Nephron (organoid): ENCODE measurements around the gene PTPRN2.

Source experiments
- H3K27ac Mint-ChIP-seq, 3 experiments: 2 replicates each; pipeline ENCODE4 v1.8.0; 2020; ENCODE audit warnings: mixed read lengths in 3 of 3, mild to moderate bottlenecking in 2 of 3, moderate library complexity in 1 of 3
- H3K27me3 Mint-ChIP-seq: 2 replicates; pipeline ENCODE4 v1.8.0; 2021; ENCODE audit warnings: low read depth, mild to moderate bottlenecking, moderate library complexity, mixed read lengths
- H3K36me3 Mint-ChIP-seq: 2 replicates; pipeline ENCODE4 v1.8.0; 2020; ENCODE audit warnings: low read depth, mixed read lengths
- H3K4me1 Mint-ChIP-seq: 2 replicates; pipeline ENCODE4 v1.8.0; 2020; ENCODE audit warnings: mixed read lengths
- H3K4me3 Mint-ChIP-seq, 3 experiments: 2 replicates each; pipeline ENCODE4 v1.8.0; 2020; ENCODE audit warnings: mild to moderate bottlenecking in 3 of 3, mixed read lengths in 3 of 3, moderate library complexity in 2 of 3
- H3K9me3 Mint-ChIP-seq: 2 replicates; pipeline ENCODE4 v1.8.0; 2020; ENCODE audit warnings: mixed read lengths
- TF ChIP-seq, protein P1 (sequence below), 3 experiments: fragments of 200-600 bp; sonication (generic); IDR thresholded peaks; one replicate each; pipeline ENCODE4 v1.5.0; 2021; ENCODE audit warnings: antibody characterized with exemption in 3 of 3; ENCODE audit not compliant: unreplicated experiment in 3 of 3

PTPRN2 gene

DNA sequence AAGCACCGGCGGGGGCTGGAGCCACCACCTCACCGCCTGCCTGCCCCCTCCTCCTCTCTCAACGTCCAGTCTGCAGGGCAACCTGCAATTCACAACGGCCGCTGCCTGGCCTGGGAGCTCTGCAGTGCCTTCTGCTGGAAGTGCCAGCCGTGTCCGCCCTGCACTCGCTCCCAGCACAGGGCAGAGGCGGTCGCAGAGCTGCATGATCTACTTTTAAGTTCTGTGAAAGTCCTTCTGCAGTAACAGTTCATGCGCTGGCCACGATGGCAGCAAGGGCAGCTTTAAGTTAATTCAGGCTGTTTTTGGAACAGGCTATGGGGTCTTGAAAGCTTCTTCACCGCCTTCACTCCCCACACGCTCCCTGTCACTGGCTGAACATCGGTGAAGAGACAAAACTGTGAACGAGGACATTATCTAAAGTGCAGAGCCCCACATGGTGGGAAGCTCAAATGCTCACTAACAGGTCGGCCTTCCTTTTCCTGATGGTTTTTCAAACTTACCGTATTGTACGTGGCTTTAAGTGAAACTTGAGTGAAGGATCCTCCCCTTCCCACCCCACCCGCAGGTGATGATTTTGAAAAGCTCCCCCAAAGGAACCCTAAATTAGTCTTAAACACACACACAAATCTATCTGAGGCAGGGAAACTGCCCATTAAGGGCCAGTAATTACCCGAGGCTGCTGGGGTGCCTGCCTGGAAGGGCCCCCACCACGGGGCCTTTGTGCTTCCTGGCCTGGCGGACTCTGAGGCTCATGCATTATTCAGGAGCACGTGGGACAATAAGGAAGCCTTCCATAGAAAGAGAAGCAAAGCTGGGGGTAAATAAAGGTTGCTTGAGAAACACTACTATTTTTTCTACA, 746.5 kb downstream of the PTPRN2 start:
- Mint-ChIP-seq H3K36me3 (no peaks in the 10 kb centered on the region), H3K4me1 (peaks cover 5% of the 10 kb centered on the region), H3K9me3 (no peaks in the 10 kb centered on the region), H3K27ac (peak overlapping the region in 2 of 3 experiments; percentile 24 to 80), H3K4me3 (no peak overlapping the region), H3K27me3 (peaks cover 9% of the 10 kb centered on the region)
- TF ChIP-seq, protein P1, sequence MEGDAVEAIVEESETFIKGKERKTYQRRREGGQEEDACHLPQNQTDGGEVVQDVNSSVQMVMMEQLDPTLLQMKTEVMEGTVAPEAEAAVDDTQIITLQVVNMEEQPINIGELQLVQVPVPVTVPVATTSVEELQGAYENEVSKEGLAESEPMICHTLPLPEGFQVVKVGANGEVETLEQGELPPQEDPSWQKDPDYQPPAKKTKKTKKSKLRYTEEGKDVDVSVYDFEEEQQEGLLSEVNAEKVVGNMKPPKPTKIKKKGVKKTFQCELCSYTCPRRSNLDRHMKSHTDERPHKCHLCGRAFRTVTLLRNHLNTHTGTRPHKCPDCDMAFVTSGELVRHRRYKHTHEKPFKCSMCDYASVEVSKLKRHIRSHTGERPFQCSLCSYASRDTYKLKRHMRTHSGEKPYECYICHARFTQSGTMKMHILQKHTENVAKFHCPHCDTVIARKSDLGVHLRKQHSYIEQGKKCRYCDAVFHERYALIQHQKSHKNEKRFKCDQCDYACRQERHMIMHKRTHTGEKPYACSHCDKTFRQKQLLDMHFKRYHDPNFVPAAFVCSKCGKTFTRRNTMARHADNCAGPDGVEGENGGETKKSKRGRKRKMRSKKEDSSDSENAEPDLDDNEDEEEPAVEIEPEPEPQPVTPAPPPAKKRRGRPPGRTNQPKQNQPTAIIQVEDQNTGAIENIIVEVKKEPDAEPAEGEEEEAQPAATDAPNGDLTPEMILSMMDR (IDR thresholded peaks at IDR 0.05; ENCODE audit: unreplicated experiment in 3 of 3), result peak in 1 of 3 experiments; percentile 30

DNA sequence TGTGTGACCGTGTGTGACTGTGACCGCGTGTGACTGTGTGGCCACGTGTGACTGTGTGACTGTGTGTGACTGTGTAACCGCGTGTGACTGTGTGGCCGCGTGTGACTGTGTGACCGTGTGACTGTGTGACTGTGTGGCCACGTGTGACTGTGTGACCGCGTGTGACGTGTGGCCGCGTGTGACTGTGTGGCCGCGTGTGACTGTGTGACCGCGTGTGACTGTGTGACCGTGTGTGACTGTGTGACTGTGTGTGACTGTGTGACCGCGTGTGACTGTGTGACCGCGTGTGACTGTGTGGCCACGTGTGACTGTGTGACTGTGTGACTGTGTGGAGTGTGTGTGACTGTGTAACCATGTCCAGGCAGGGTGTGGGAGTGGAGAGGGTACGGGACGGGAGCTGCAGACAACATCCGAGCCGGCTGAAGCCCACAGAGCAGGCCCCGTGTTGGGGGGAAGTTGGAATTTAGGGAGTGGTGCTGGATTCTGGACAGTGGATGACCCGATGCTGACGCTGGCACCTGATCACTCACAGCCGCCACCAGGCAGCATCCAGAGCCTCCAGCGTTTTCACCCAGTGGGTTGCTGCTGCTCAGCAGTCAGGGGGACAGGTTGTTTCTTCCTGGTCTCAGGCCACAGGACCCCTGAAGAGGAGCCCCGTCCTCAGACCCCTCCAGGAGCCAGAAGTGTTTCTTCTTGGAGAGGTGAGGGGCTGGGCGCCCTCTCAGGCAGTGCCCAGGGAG, 747.3 kb downstream of the PTPRN2 start:
- no peaks in the 10 kb centered on the region for H3K9me3 Mint-ChIP-seq
- TF ChIP-seq, protein P1 (IDR thresholded peaks at IDR 0.05; ENCODE audit: unreplicated experiment in 3 of 3), result no peak
- H3K27ac Mint-ChIP-seq, result no peak overlapping the region
- H3K4me1 Mint-ChIP-seq, result peaks cover 5% of the 10 kb centered on the region
- H3K36me3 Mint-ChIP-seq, result no peaks in the 10 kb centered on the region
- no peak overlapping the region for H3K4me3 Mint-ChIP-seq
- peaks cover 13% of the 10 kb centered on the region for H3K27me3 Mint-ChIP-seq

DNA sequence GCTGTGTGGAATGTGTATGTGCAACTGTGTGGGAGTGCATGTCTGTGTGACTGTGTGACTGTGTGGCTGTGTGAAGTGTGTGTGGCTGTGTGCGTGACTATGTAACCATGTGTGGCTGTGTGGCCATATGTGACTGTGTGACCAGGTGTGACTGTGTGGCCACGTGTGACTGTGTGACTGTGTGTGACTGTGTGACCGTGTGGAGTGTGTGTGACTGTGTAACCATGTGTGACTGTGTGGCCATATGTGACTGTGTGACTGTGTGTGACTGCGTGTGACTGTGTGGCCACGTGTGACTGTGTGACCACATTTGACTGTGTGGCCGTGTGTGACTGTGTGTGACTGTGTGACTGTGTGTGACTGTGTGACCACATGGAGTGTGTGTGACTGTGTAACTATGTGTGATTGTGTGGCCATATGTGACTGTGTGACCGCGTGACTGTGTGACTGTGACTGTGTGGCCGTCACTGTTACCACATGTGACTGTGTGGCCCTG, 747.9 kb downstream of the PTPRN2 start:
- no peaks in the 10 kb centered on the region for H3K9me3 Mint-ChIP-seq
- H3K27me3 Mint-ChIP-seq, result peaks cover 15% of the 10 kb centered on the region
- H3K27ac Mint-ChIP-seq, result no peak overlapping the region
- TF ChIP-seq, protein P1 (IDR thresholded peaks at IDR 0.05; ENCODE audit: unreplicated experiment in 3 of 3), result no peak
- peaks cover 5% of the 10 kb centered on the region for H3K4me1 Mint-ChIP-seq
- H3K4me3 Mint-ChIP-seq, result no peak overlapping the region
- H3K36me3 Mint-ChIP-seq, result no peaks in the 10 kb centered on the region

DNA sequence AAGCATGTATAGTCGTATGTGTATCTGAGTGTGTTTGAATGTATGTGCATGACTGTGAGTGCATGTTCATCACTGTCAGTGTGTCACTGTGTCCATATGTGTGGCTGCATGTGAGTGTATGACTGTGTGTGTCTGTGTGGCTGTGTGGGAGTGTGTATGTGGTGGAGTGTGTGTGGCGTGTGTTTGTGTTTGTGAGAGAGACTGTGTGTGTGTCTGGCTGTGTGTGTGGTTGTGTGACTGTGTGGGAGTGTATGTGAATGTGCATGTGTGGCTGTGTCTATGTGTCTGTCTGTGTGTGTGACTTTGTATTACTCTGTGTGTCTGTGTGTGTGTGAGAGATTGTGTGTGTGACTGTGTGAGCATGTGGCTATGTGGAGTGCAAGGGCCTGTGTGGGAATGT, 748.4 kb downstream of the PTPRN2 start:
- peaks cover 5% of the 10 kb centered on the region for H3K4me1 Mint-ChIP-seq
- H3K4me3 Mint-ChIP-seq, result no peak overlapping the region
- peaks cover 13% of the 10 kb centered on the region for H3K27me3 Mint-ChIP-seq
- no peaks in the 10 kb centered on the region for H3K36me3 Mint-ChIP-seq
- H3K27ac Mint-ChIP-seq, result no peak overlapping the region
- TF ChIP-seq, protein P1 (IDR thresholded peaks at IDR 0.05; ENCODE audit: unreplicated experiment in 3 of 3), result no peak
- H3K9me3 Mint-ChIP-seq, result no peaks in the 10 kb centered on the region

DNA sequence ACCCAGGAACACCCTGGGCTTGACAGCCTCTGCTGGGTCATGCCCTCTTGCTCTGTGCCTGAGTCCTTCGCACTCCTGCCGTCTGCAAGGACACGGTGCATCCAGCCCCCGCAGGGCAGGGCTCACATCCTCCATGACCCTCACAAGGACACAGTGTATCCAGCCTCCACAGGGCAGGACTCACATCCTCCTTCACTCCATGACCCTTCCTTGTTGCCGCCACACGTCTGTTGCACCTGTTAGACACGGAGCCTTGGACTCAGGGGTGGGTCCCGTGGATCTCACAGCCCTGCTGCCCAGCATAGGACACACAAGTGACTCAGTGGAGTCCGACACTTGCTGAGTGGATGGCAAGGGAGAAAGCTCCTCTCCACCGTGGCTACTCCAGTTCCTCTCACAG, 750.1 kb downstream of the PTPRN2 start:
- TF ChIP-seq, protein P1 (IDR thresholded peaks at IDR 0.05; ENCODE audit: unreplicated experiment in 3 of 3), result no peak
- Mint-ChIP-seq H3K36me3 (no peaks in the 10 kb centered on the region), H3K27ac (no peak overlapping the region), H3K9me3 (no peaks in the 10 kb centered on the region), H3K4me3 (no peak overlapping the region), H3K4me1 (peaks cover 5% of the 10 kb centered on the region), H3K27me3 (peaks cover 16% of the 10 kb centered on the region)
